SW 1271 (cell line): ENCODE data around the gene MSI2.

Experiments
- DNase-seq, 2 experiments: peaks; one replicate each; lab custom pipeline; 2025; lab: John Stamatoyannopoulos, UW

Gene MSI2

DNA sequence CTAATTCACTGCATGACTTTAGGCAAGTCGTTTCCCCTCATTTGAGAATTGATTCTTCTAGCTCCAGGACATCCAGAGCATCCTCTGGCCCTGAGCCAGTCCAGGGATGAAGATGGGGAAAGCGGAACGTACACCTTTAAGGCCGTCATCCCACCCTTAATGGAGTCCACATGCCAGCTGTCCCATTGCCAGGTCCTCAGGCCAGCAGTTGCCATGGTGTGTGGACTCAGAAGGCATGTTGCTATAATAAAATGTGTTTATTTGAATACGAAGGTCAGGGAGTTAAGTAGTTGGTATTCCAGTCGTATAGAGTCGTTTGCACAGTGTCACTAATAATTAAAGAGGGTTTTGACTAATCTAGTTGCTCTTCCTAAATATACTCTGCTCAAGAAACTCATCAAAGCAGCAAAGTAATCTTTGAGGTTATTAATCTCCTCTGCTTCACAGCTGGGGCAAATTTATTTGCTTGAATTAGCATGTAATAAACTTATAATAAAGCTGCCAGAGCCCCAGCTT lies 458.4 kb downstream of the MSI2 start:
- DNase-seq: no peak

- DNase-seq: no peak
Measured at GRCh38 chr17:57715981-57716380, 459.7 kb downstream of the MSI2 start.

- no peak for DNase-seq
Measured at GRCh38 chr17:57718878-57719277, 462.6 kb downstream of the MSI2 start.

DNA sequence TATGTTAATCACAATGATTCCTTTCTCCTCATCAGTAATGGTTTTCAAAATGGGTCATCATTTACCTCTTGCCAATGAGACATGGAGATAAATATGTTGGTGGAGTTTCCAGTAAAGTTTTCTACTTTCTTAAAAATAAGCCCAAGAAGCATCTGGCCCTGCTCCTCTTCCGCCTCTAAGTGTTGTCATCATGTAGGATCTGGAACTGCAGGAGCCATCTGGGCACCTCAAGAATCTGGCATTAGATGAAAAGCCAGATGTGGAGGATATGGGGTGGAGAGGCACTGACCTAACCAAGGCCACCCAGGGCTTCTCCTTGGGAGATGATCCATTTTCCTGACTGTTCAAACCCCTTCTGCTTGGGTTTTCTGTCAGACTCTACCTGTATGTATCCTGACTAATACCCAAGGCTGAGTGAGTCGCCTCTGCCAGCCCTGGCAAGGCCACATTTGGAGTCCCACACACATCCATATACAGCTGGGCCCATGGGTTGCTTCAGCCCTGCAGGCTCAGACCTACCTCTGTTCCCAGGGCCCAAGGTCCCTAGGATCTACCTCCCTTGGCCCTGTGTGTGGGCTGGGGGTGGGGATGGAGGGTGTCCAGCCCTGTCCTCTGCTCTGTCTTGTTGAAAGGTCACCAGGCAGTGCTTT lies 464.2 kb downstream of the MSI2 start:
- DNase-seq: no peak

- DNase-seq: no peak
Measured at GRCh38 chr17:57721967-57722703, 465.8 kb downstream of the MSI2 start.

GRCh38 chr17:57722704-57723043 lies 466.4 kb downstream of the MSI2 start:
- DNase-seq: no peak

GRCh38 chr17:57723427-57724025 lies 467.2 kb downstream of the MSI2 start:
- DNase-seq: no peak

- no peak for DNase-seq
Measured at GRCh38 chr17:57724026-57724728, 467.9 kb downstream of the MSI2 start.

DNA sequence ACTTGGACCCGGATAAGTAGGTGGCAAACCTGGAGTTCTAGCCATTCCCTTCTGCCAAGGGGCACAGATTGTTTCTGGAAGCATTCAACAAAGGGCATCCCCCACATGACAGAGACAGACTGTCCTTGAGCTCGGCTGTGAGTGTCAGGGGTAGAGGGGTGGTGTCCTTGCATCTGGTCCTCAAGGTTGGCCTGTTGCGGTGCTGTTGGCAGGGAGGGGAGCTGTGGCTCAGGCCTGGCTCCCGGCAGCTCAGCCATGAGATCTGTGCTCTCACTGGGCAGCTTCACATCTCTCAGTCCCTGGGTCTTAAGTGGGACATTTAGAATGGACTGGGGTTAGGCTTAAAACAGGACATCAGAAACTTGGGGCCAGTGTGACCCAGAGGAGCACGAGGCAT lies 468.4 kb downstream of the MSI2 start:
- DNase-seq: no peak

GRCh38 chr17:57726213-57726790 lies 470.0 kb downstream of the MSI2 start:
- no peak for DNase-seq

GRCh38 chr17:57726838-57727237 lies 470.5 kb downstream of the MSI2 start:
- no peak for DNase-seq

GRCh38 chr17:57727630-57728175 lies 471.4 kb downstream of the MSI2 start:
- no peak for DNase-seq

DNA sequence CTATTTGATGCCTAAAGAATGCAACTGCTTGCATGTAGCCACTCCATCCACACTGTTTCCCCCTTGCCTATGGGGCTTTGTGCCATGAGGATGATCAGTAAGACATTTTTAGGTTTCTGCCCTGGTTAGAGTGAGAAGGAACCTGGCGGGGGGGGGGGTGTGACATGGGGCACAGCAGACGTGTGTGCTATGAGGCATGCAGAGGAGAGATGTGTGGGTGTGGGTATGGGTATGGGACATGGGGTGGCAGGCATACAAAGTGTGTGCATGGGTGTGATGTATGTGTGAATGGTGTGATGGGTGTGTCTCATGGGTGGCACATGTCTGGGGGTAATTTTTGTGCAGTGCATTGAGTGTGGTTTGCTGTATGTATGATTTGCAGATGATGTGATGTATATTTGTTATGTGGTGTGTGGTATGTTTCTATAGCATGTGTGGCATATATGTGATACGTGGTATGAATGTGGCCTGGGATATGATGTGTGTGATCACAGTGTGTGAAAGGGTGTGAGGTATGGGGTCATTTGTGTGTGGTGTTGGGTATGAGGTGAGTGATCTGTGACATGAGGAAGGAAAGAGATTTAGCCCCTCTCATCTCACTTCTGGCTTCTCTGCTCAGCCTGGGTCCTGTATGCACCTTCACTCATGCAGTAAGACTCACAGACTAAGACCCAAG lies 473.8 kb downstream of the MSI2 start:
- no peak for DNase-seq

DNA sequence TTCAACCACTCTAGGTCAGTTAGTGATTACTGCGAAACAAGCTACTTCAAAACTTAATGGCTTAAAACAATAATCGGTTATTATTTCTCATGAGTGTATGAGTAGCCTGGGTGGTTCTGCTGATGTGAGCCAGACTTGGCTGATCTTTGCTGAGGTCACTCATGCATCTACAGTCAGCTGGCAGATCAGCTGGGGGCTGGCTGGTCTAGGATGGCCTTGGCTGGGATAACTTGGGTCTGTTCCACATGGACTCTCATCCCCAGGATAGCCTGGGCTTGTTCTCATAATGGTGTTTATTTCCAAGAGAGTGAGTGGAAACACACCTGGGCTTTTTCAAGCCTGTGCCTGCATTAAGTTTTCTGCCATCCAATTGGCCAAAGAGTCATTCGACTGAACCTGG lies 475.7 kb downstream of the MSI2 start:
- DNase-seq: no peak

GRCh38 chr17:57733085-57733484 lies 476.8 kb downstream of the MSI2 start:
- no peak for DNase-seq
